ENCODE results near the gene CLIP4.

DNA sequence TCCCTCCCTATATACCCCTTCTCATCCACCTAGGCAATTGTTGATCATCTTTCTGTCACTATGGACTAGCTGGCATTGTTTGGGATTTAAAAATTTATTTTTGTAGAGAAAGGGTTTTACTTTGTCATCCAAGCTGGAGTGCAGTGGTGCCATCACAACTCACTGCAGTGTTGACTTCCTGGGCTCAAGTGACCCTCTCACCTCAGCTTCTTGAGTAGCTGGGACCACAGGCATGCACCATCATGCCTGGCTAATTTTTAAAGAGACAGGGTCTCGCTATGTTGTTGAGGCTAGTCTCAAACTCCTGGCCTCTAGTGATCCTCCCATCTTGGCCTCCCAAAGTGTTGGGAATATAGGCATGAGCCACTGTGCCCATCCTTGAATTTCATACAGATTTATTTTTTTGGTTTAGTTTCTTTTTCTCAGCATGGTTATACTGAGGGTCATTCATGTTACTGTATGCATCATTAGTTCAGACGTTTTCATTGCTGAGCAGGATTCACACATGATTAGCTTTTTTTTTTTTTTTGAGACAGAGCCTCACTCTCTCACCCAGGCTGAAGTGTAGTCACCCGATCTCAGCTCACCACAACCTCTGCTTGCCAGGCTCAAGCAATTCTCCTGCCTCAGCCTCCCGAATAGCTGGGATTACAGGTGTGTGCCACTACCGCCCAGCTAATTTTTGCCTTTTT, 32.3 kb upstream of the CLIP4 start:
- TF ChIP-seq, protein P1, sequence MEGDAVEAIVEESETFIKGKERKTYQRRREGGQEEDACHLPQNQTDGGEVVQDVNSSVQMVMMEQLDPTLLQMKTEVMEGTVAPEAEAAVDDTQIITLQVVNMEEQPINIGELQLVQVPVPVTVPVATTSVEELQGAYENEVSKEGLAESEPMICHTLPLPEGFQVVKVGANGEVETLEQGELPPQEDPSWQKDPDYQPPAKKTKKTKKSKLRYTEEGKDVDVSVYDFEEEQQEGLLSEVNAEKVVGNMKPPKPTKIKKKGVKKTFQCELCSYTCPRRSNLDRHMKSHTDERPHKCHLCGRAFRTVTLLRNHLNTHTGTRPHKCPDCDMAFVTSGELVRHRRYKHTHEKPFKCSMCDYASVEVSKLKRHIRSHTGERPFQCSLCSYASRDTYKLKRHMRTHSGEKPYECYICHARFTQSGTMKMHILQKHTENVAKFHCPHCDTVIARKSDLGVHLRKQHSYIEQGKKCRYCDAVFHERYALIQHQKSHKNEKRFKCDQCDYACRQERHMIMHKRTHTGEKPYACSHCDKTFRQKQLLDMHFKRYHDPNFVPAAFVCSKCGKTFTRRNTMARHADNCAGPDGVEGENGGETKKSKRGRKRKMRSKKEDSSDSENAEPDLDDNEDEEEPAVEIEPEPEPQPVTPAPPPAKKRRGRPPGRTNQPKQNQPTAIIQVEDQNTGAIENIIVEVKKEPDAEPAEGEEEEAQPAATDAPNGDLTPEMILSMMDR (IDR thresholded peaks at IDR 0.05) = no peak
- TF ChIP-seq POLR2A (IDR thresholded peaks at IDR 0.05) = no peak

All from uterus (tissue), 2 donors.